Liver (tissue), 3 donors: ENCODE measurements around the gene NKTR.

Experiments used
- CTCF ChIP-seq: fragments of 150-350 bp; IDR thresholded peaks from 2 replicates; pipeline ENCODE4 v1.5.1; 2017; ENCODE audit warnings: improper control_type of control experiment, low read depth, low read length; ENCODE audit not compliant: missing input control
- JUND ChIP-seq, 2 donors: IDR thresholded peaks; 2 replicates each; pipeline ENCODE4 v1.6.1; 2016; ENCODE audit warnings: antibody characterized with exemption in 2 of 2
- REST ChIP-seq: IDR thresholded peaks from 2 replicates; pipeline ENCODE4 v1.6.1; 2016; ENCODE audit warnings: antibody characterized with exemption, mild to moderate bottlenecking
- SP1 ChIP-seq: IDR thresholded peaks from 2 replicates; pipeline ENCODE4 v1.6.1; 2018; ENCODE audit warnings: antibody characterized with exemption, mild to moderate bottlenecking
- TF ChIP-seq, protein P1 (sequence below): IDR thresholded peaks from 2 replicates; pipeline ENCODE4 v1.6.1; 2016; ENCODE audit warnings: antibody characterized with exemption
- donor health status: healthy.
- donor health status: healthy.

DNA sequence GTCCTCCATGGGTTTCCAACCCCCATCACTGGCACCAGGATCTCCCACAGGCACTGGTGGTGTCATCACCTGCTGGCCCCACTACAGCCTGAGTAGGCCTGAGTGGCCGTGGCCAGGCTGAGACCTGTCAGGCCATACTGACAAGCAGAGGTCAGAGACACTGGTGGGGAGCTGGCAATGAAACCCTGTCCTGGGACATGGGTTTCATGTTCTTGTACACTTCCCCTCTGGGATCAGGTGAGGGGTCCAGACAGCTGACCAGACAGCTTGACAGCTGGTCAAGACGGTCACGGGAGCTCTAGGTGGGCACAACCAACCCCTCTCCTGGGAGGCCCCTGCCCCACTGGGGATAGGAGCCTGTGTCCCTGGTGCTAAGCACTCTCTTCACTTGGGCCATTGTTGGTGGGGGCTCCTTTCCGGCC, 66.1 kb downstream of the NKTR start:
- TF ChIP-seq CTCF (no peak), SP1 (no peak), REST (no peak), JUND (IDR thresholded peaks at IDR 0.05) (no peak)
- TF ChIP-seq, protein P1, sequence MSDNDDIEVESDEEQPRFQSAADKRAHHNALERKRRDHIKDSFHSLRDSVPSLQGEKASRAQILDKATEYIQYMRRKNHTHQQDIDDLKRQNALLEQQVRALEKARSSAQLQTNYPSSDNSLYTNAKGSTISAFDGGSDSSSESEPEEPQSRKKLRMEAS = no peak
